ENCODE results near the gene TNFSF13B. TPM values are rescaled to one million over a fixed set of nuclear protein-coding genes. Genes with fewer than 3 reads are reported as not detected.
A peak's percentile ranks its signal among the peaks of the same experiment; 100 is the strongest.

Gene TNFSF13B
- total and polyA plus RNA-seq, 10 donors = 7.7 to 82.1 (median 31.0) TPM

- Histone ChIP-seq H3K4me3 (no peak overlapping the region), H3K27me3 (replicated peaks in 1 of 7) (no peaks in the 10 kb centered on the region), H3K4me1 (peaks cover 0 to 12% (median under 1%) of the 10 kb centered on the region in 6 donors), H3K9me3 (peaks cover 0 to 4% (median 0%) of the 10 kb centered on the region in 8 donors), H3K36me3 (peaks cover 0 to 4% (median 0%) of the 10 kb centered on the region in 6 donors), H3K27ac (peak overlapping the region in 3 of 8 donors; percentile 22 to 52 (median 49))
- no peak for TF ChIP-seq POLR2A (IDR thresholded peaks at IDR 0.05)
- TF ChIP-seq POLR2AphosphoS5 (IDR thresholded peaks at IDR 0.05) = no peak
- 61 to 77% (median 67%) methylated on average over 4 of the region's 4 CpGs for WGBS, 5 donors
- intact Hi-C loops (cut with DNase I; ENCODE audit: low total_unique reads) = no loop called here
- DNase-seq = no peak
These were observed 12.4 kb downstream of the TNFSF13B start for GRCh38 chr13:108281901-108282300.

DNA sequence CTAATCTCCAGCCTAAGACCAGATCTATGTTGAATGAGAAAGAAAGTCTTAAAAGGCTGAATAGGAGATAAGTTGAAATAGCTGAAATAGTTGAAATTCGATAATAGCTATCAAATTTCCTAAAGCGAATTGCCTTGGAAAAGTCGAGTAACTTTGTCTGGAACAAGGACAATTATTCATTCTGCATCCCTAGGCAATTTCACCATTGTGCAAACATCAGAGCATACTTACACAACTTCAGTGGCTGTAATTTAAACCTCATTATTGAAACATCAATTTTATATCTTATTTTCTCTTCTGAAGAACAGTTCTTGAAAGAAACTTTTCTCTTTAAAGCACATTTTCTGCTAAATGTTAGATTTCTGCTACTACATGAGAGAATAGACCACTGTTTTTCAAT is 13.6 kb downstream of the TNFSF13B start:
- intact Hi-C loops (cut with DNase I; ENCODE audit: low total_unique reads) = no loop called here
- no peak overlapping the region for H3K27ac ChIP-seq
- peaks cover 0 to 4% (median 0%) of the 10 kb centered on the region in 8 donors for H3K9me3 ChIP-seq
- no peak for DNase-seq
- peaks cover 0 to 7% (median 0%) of the 10 kb centered on the region in 6 donors for H3K36me3 ChIP-seq
- H3K4me3 ChIP-seq = no peak overlapping the region
- TF ChIP-seq POLR2AphosphoS5 (IDR thresholded peaks at IDR 0.05) (no peak), POLR2A (IDR thresholded peaks at IDR 0.05) (no peak)
- TF ChIP-seq, protein P1, sequence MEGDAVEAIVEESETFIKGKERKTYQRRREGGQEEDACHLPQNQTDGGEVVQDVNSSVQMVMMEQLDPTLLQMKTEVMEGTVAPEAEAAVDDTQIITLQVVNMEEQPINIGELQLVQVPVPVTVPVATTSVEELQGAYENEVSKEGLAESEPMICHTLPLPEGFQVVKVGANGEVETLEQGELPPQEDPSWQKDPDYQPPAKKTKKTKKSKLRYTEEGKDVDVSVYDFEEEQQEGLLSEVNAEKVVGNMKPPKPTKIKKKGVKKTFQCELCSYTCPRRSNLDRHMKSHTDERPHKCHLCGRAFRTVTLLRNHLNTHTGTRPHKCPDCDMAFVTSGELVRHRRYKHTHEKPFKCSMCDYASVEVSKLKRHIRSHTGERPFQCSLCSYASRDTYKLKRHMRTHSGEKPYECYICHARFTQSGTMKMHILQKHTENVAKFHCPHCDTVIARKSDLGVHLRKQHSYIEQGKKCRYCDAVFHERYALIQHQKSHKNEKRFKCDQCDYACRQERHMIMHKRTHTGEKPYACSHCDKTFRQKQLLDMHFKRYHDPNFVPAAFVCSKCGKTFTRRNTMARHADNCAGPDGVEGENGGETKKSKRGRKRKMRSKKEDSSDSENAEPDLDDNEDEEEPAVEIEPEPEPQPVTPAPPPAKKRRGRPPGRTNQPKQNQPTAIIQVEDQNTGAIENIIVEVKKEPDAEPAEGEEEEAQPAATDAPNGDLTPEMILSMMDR (IDR thresholded peaks at IDR 0.05 in 8 of 11, conservative IDR thresholded peaks at IDR 0.05 in 3 of 11) = no peak
- no peaks in the 10 kb centered on the region for H3K27me3 ChIP-seq (replicated peaks in 1 of 7)
- 48 to 94% (median 64%) methylated on average over 3 of the region's 3 CpGs for WGBS, 5 donors
- peaks cover 0 to 12% (median 0%) of the 10 kb centered on the region in 6 donors for H3K4me1 ChIP-seq

DNA sequence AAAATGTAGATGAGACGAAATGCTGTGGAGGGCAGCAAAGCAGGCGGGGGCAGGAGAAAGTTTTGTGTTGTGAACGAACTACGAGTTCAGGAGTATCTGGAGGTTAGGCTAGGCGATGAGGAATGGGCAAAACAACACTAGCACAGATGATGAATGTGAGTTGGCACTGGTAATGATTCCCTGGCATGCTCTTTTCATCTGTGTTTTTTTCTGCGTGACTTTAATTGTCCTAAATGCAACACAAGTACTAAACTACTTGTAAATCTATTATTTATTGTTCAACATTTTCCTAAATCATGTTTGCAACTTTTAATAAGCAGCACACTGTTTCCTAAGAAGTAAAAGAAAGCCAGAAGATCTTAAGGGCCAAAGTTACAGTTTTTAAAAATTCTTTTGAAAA is 19.2 kb downstream of the TNFSF13B start:
- 76 to 91% (median 88%) methylated on average over 6 of the region's 6 CpGs for WGBS, 5 donors
- TF ChIP-seq, protein P1 (IDR thresholded peaks at IDR 0.05 in 8 of 11, conservative IDR thresholded peaks at IDR 0.05 in 3 of 11) = no peak
- TF ChIP-seq POLR2A (IDR thresholded peaks at IDR 0.05) (no peak), POLR2AphosphoS5 (IDR thresholded peaks at IDR 0.05) (no peak)
- H3K9me3 ChIP-seq = peaks cover 0 to 4% (median 0%) of the 10 kb centered on the region in 8 donors

DNA sequence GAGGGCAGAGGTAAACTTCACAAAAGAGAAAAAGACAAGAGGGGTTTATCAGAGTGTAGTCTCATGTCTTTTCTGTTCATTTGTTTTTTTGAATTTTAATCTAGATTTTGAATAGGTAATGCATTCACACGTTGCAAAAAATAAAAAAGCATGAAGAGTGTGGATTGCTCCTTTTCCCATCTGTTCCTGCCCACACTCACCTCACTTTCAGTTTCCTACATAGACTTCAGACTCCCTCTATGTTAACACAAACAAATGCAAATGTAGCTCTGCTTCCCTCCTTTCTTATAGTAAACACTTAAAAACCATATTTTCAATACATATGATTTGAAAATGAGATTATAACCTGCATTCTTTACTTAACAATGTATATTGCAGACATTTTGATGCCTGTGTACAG is 20.3 kb downstream of the TNFSF13B start:
- Histone ChIP-seq H3K36me3 (peaks cover 0 to 14% (median 0%) of the 10 kb centered on the region in 6 donors), H3K9me3 (peaks cover 0 to 4% (median 0%) of the 10 kb centered on the region in 8 donors), H3K27me3 (replicated peaks in 1 of 7) (no peaks in the 10 kb centered on the region), H3K27ac (no peak overlapping the region), H3K4me1 (no peaks in the 10 kb centered on the region), H3K4me3 (no peak overlapping the region)
- 9 to 32% (median 25%) methylated on average over 1 of the region's 1 CpG for WGBS, 5 donors
- DNase-seq = no peak
- intact Hi-C loops (cut with DNase I; ENCODE audit: low total_unique reads) = no loop called here
- TF ChIP-seq POLR2AphosphoS5 (IDR thresholded peaks at IDR 0.05) (no peak), POLR2A (IDR thresholded peaks at IDR 0.05) (no peak)
- TF ChIP-seq, protein P1 (IDR thresholded peaks at IDR 0.05 in 8 of 11, conservative IDR thresholded peaks at IDR 0.05 in 3 of 11) = no peak

More for the DNA sequence above, 19.2 kb downstream of the TNFSF13B start:
- Histone ChIP-seq H3K4me1 (no peaks in the 10 kb centered on the region), H3K4me3 (no peak overlapping the region), H3K27me3 (replicated peaks in 1 of 7) (no peaks in the 10 kb centered on the region), H3K27ac (no peak overlapping the region), H3K36me3 (peaks cover 0 to 14% (median 0%) of the 10 kb centered on the region in 6 donors)
- intact Hi-C loops (cut with DNase I; ENCODE audit: low total_unique reads) = no loop called here
- no peak for DNase-seq

Data from spleen (tissue), 11 donors.